ENCODE measurements around the gene ABCB11.
A peak's percentile ranks its signal among the peaks of the same experiment; 100 is the strongest.
"Not testable (repeated sequence)": the region's sequence is repeated elsewhere in the genome, so short reads cannot be mapped to it uniquely, and the experiment has no call there.

The ABCB11 gene

DNA sequence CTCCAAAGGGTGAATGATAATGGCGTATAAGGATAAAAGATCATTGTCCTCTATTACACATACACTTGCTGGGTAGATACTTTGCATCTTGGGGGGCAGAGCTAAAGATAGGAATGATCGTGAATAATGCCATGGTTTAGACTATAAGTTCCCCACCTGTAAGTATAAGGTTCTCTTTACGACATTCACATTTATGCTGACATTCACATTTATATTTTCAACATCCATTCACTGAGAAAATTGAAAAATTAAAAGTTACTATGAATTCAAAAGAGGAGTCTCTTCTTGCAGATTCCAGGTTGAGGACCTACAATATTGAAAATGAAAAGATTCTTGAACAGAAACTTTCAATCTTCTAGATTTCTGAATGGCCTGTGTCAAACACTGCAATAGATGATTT, 138.8 kb downstream of the ABCB11 start:
- DNase-seq (ENCODE audit: low read depth, low spot score): no peak

GRCh38 chr2:168890006-168890782, 140.9 kb downstream of the ABCB11 start, which contains the start of gene SPC25:
TSS of gene SPC25 (minus strand) at chr2:168890430. CDS start at chr2:168889519, 911 bp downstream.
- DNase-seq (ENCODE audit: low read depth, low spot score): peak; percentile 50

DNA sequence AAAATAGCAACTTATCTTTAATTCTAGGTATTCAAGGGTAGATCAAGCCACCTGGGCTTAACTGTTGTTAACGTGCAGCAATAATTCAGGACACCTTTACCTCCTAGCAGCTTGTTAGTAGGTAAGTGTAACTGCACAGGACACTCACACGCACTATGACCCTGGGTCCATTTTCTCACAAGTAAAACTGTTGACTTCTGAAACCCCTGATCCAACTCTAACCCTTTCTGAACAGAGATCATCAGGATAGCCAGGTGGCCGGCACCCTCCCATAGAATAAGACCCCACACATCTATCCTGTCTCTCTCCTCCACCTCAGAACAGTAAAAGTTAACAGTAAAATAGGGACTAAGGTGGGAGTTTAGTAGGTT, 141.5 kb downstream of the ABCB11 start:
- DNase-seq (ENCODE audit: low read depth, low spot score): no peak

DNA sequence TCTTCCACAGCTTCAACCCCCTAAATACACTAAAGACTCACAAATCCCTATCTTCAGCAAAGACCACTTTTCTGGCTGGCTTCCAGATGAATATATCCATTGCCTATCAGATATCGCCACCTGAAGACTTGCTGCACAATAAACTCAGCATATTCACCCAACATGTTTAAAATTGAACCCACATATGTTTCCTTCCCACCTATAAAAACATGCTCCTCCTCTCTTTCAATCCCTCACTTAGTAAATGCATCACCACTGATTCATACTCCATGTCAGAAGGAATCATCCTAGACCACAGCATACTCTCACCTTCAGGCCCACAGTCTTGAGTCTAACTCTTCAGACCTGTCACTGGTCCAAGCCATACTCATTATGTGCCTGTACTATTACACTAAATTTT, 146.1 kb downstream of the ABCB11 start:
- no peak for DNase-seq (ENCODE audit: low read depth, low spot score)

DNA sequence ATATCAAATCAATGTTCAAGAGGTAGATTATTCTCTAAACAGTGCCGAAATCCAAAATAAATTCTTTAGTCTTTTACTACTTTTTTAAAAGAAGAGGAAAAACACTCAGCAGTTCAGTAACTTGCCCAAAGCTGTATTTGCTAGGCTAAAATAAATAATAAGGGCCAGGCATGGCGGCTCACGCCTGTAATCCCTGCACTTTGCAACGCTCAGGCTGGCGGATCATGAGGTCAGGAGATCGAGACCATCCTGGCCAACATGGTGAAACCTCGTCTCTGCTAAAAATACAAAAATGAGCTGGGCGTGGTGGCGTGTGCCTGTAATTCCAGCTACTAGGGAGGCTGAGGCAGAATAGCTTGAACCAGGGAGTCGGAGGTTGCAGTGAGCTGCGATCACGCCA, 149.0 kb downstream of the ABCB11 start:
- DNase-seq (ENCODE audit: low read depth, low spot score): not testable (repeated sequence)

DNA sequence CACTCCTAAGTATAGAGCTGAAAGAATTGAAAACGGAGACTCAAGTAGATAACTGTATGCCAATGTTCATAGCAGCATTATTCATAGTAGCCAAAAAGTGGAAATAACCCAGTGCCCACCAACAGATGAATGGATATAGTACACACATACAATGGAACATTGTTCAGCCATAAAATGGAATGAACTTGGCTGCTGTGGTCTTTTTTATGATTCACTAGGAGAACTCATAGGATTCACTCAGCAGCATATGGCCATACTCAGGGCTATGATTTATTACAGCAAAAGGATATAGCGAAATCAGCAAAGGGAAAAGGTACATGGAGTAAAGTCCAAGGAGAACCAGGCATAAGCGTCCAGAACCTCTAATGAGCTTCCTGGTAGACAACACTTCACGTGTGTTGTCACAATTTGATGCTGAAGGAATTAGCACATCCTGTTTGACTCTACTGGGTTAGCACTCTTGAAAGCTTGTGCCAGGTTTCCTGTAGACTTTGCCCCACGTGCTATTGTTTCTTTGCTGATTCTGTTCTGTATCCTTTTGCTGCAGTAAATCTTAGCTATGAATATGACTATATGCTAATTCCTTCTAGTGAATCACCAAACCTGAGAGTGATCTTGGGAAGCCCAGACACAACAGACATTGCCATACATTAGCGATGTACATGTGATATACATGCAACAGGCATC, 156.6 kb downstream of the ABCB11 start:
- no peak for DNase-seq (ENCODE audit: low read depth, low spot score)

- not testable (repeated sequence) for DNase-seq (ENCODE audit: low read depth, low spot score)
These were observed 160.3 kb downstream of the ABCB11 start for GRCh38 chr2:168870824-168871223.
